Measurements from ENCODE around the gene SLC37A1. TPM values are rescaled to one million over a fixed set of nuclear protein-coding genes. Genes with fewer than 3 reads are reported as not detected.

Gene SLC37A1
- total RNA-seq, 6 experiments from 2014 or later, result not detected

DNA sequence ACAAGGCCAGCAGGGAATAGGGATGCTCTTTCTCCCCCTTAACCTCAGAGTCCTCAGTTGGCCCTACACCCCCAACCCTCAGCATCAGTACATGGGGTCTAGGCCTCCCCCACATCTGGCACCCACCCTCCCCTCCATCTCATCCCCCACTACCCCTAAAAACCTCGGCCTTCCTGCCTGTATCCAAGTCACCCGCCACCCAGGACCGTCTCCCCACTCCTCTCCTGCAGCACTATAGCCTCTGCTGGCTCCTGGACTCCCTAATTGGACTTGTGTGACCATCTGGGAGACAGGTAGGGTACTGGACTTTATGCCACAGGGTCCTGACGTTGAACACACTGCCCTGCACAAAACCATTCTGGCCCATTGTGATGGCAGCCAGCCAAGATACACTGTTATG, 23.7 kb upstream of the SLC37A1 start:
- no peak overlapping the region for H3K27ac Mint-ChIP-seq
- H3K9me3 Mint-ChIP-seq, result peaks cover 29% of the 10 kb centered on the region
- DNase-seq, result no peak
- H3K27me3 Mint-ChIP-seq (ENCODE audit: insufficient read depth), result peaks cover 11% of the 10 kb centered on the region
- no peak overlapping the region for H3K4me3 Mint-ChIP-seq
- TF ChIP-seq, protein P1, sequence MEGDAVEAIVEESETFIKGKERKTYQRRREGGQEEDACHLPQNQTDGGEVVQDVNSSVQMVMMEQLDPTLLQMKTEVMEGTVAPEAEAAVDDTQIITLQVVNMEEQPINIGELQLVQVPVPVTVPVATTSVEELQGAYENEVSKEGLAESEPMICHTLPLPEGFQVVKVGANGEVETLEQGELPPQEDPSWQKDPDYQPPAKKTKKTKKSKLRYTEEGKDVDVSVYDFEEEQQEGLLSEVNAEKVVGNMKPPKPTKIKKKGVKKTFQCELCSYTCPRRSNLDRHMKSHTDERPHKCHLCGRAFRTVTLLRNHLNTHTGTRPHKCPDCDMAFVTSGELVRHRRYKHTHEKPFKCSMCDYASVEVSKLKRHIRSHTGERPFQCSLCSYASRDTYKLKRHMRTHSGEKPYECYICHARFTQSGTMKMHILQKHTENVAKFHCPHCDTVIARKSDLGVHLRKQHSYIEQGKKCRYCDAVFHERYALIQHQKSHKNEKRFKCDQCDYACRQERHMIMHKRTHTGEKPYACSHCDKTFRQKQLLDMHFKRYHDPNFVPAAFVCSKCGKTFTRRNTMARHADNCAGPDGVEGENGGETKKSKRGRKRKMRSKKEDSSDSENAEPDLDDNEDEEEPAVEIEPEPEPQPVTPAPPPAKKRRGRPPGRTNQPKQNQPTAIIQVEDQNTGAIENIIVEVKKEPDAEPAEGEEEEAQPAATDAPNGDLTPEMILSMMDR (IDR thresholded peaks at IDR 0.05), result no peak
- H3K36me3 Mint-ChIP-seq (ENCODE audit: low read depth), result no peaks in the 10 kb centered on the region
- H3K4me1 Mint-ChIP-seq (ENCODE audit: low read depth), result no peaks in the 10 kb centered on the region

DNA sequence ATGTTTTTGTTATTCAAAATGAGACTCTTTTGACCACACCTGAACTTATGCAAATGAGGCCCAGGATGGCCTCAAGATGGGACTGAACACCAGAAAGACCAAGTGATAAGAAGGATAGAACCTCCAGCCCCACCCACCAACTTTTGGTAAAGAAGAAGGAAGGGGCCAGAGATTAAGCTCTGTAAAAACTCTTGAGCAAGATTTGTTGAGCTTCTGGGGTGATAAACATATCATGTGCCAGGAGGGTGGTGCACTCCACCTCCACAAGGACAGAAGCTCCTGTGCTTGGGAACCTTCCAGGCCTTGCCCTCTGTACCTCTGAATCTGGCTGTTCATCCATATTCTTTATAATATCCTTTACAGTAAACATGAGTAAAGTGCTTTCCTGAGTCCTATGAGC, 22.9 kb upstream of the SLC37A1 start:
- Mint-ChIP-seq H3K27ac (no peak overlapping the region), H3K4me3 (no peak overlapping the region), H3K4me1 (ENCODE audit: low read depth) (peaks cover 4% of the 10 kb centered on the region; the same call in 1 of the 2 replicates), H3K36me3 (ENCODE audit: low read depth) (no peaks in the 10 kb centered on the region), H3K27me3 (ENCODE audit: insufficient read depth) (peaks cover 12% of the 10 kb centered on the region), H3K9me3 (peaks cover 29% of the 10 kb centered on the region)
- TF ChIP-seq, protein P1 (IDR thresholded peaks at IDR 0.05), result no peak
- no peak for DNase-seq

DNA sequence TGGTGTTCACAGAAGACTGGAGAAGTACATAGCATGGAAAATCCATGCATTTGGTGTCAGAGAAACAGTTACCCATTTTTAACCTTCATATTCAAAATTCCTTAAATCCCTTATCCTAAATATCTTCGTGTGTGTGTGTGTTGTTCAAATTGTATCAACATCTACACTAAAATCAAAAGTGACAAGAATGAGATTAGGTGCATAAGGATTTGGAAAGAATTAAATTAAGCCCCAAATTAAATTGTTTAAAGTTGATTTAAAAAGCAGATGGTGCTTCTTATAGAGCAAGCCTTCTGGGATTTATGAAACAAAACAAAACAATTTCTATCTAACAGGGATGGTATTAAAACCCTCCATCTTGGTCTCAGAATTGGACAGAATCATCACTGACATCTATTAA, 22.3 kb upstream of the SLC37A1 start:
- no peak for DNase-seq
- Mint-ChIP-seq H3K4me3 (no peak overlapping the region), H3K36me3 (ENCODE audit: low read depth) (no peaks in the 10 kb centered on the region), H3K4me1 (ENCODE audit: low read depth) (peaks cover 6% of the 10 kb centered on the region; the same call in 1 of the 2 replicates), H3K27ac (no peak overlapping the region), H3K9me3 (peaks cover 29% of the 10 kb centered on the region), H3K27me3 (ENCODE audit: insufficient read depth) (peaks cover 15% of the 10 kb centered on the region)
- TF ChIP-seq, protein P1 (IDR thresholded peaks at IDR 0.05), result no peak

DNA sequence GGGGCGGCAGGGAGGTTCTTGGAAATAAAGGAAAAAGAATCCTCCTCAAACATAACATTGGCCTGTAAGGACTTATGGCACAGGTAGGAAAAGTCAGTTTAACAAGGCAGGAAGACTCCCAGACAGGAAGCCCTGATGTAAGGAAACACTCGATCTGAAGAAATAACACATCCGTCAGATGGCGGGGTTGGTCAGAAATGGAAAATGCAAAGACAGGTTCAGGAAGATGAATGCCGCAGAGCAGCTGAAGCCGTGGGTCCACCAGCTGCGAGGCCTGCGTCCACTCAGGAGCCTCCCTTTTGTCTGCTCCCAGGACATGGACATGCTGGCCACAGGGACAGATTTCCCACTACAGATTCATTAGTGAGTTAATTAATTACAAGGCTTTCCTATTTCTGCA, 21.5 kb upstream of the SLC37A1 start:
- Mint-ChIP-seq H3K27ac (no peak overlapping the region), H3K9me3 (peaks cover 25% of the 10 kb centered on the region), H3K36me3 (ENCODE audit: low read depth) (no peaks in the 10 kb centered on the region), H3K4me1 (ENCODE audit: low read depth) (peaks cover 13% of the 10 kb centered on the region), H3K27me3 (ENCODE audit: insufficient read depth) (peaks cover 20% of the 10 kb centered on the region), H3K4me3 (no peak overlapping the region)
- no peak for DNase-seq
- TF ChIP-seq, protein P1 (IDR thresholded peaks at IDR 0.05), result no peak

DNA sequence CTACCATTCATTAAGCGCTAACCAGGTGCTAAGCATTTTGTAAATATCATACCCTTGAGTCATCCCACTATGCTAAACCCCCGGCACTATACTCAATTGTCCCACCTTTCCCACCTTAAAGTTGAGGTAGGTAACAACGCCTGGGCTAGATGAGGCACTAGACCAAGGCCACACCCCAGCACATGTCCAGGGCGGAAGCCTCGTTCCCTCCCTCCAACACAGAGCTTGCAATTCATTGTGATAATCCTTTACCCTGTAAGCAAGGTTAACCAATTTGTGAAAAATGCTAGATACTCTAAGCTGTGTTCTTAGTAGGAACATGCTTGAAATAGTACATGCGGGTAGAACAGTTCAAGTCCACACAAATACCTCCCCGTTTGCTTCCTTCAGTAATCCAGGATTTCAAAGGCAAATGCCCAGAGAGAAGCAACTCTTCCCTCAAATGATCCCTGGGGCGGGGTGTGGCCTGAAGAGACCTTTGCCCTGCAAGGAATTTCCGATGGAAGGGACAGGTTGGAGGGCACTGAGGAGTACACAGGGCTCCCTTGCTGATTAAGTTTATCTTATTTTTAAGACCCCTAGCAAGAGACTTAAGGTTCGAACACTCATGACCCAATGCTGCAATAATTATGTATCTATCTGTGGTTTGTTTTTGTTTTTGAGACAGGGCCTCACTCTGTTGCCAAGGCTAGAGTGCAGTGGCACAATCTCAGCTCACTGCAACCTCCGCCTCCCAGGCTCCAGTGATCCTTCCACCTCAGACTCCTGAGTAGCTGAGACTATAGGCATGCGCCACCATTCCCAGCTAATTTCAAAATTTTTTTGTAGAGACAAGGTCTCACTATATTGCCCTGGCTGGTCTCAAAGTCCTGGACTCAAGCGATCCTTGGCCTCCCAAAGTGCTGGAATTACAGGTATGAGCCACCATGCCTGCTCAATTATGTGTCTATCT, 20.3 kb upstream of the SLC37A1 start:
- peaks cover 20% of the 10 kb centered on the region for H3K27me3 Mint-ChIP-seq (ENCODE audit: insufficient read depth)
- no peak overlapping the region for H3K4me3 Mint-ChIP-seq
- H3K36me3 Mint-ChIP-seq (ENCODE audit: low read depth), result no peaks in the 10 kb centered on the region
- peaks cover 13% of the 10 kb centered on the region for H3K4me1 Mint-ChIP-seq (ENCODE audit: low read depth)
- H3K9me3 Mint-ChIP-seq, result peaks cover 18% of the 10 kb centered on the region
- TF ChIP-seq, protein P1 (IDR thresholded peaks at IDR 0.05), result no peak
- no peak for DNase-seq
- no peak overlapping the region for H3K27ac Mint-ChIP-seq
